Progenitor cell of endocrine pancreas (in vitro differentiated cells): ENCODE data around the gene ICAM2. TPM values are rescaled to one million over a fixed set of nuclear protein-coding genes. Genes with fewer than 3 reads are reported as not detected.

Source experiments
- DNase-seq: peaks from one replicate; pipeline ENCODE4 v3.0.0; 2021; ENCODE audit warnings: low spot score; ENCODE audit not compliant: unreplicated experiment
- H3K27ac Mint-ChIP-seq: 2 replicates; pipeline ENCODE4 v1.8.0; 2021; ENCODE audit warnings: mild to moderate bottlenecking, moderate library complexity, mixed read lengths
- H3K27me3 Mint-ChIP-seq: 2 replicates; pipeline ENCODE4 v1.8.0; 2021; ENCODE audit warnings: mixed read lengths
- H3K36me3 Mint-ChIP-seq: 2 replicates; pipeline ENCODE4 v1.8.0; 2022; ENCODE audit warnings: mixed read lengths; ENCODE audit not compliant: insufficient read depth
- H3K4me1 Mint-ChIP-seq: 2 replicates; pipeline ENCODE4 v1.8.0; 2021; ENCODE audit warnings: low read depth, mixed read lengths
- H3K4me3 Mint-ChIP-seq: 2 replicates; pipeline ENCODE4 v1.8.0; 2021; ENCODE audit warnings: low read depth, mild to moderate bottlenecking, moderate library complexity, mixed read lengths
- H3K9me3 Mint-ChIP-seq: 2 replicates; pipeline ENCODE4 v1.8.0; 2021; ENCODE audit warnings: low read depth, mixed read lengths
- total RNA-seq: library from RNA; stranded (reverse); gene quantifications from 2 replicates; pipeline ENCODE4 v1.2.1, GENCODE V29; 2021
- TF ChIP-seq, protein P1 (sequence below): fragments of 200-600 bp; sonication (generic); IDR thresholded peaks from one replicate; pipeline ENCODE4 v1.5.0; 2021; ENCODE audit warnings: antibody characterized with exemption, mild to moderate bottlenecking; ENCODE audit not compliant: unreplicated experiment

Gene ICAM2
- total RNA-seq, 1 donor from 2014 or later: 0.72 TPM

DNA sequence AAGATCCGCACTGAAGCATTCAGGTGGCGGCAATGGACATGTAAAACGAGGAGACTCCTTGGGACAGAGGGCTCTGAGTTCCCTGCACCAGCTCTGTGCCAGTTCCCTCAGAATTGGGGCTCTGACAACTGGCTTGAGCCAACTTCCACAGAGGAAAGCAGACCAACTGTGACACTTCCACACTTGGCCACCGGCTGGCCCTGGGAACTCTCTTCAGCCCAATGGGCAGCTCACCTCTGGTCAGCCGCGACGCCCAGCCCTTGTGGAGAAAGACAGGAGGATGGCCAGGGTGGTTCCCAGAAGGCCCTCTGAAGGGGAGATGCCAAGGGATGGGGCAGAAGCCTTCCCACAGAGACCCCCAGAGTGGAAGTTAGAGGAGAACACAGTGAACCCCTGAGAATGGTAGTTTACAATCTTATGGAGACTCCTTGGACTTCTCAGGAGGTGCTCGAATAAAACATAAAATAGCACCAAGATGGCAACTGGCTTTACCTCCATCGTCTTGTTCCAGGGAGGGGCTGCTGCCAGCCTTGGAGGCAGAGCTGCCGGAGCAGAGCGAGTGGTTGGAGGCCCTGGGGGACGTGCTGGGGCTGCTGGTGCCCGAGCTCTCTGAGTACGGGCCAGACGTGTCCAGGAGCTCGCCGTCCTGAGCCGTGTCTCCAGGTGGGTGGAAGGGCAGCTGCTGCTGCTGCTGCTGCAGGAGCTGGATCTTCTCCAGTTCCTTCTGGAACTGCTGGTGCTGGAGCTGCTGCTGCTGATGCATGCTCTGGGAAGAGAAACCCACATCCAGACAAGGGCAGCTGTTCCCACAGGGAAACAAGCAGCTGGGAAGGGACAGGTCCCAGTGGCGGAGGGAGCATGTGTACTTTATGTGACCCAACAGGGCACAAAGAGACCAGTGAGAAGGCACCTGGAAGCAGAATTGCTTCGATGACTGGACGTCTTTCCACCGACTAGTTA is 35.0 kb upstream of the ICAM2 start:
- no peak for DNase-seq
- TF ChIP-seq, protein P1, sequence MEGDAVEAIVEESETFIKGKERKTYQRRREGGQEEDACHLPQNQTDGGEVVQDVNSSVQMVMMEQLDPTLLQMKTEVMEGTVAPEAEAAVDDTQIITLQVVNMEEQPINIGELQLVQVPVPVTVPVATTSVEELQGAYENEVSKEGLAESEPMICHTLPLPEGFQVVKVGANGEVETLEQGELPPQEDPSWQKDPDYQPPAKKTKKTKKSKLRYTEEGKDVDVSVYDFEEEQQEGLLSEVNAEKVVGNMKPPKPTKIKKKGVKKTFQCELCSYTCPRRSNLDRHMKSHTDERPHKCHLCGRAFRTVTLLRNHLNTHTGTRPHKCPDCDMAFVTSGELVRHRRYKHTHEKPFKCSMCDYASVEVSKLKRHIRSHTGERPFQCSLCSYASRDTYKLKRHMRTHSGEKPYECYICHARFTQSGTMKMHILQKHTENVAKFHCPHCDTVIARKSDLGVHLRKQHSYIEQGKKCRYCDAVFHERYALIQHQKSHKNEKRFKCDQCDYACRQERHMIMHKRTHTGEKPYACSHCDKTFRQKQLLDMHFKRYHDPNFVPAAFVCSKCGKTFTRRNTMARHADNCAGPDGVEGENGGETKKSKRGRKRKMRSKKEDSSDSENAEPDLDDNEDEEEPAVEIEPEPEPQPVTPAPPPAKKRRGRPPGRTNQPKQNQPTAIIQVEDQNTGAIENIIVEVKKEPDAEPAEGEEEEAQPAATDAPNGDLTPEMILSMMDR: no peak
- Mint-ChIP-seq H3K4me1 (peaks cover 11% of the 10 kb centered on the region), H3K27me3 (no peaks in the 10 kb centered on the region), H3K4me3 (no peak overlapping the region), H3K9me3 (no peaks in the 10 kb centered on the region), H3K27ac (peak overlapping the region; percentile 69), H3K36me3 (peaks cover 45% of the 10 kb centered on the region)

- no peaks in the 10 kb centered on the region for H3K27me3 Mint-ChIP-seq
- TF ChIP-seq, protein P1: no peak
- no peak for DNase-seq
- peaks cover 37% of the 10 kb centered on the region for H3K36me3 Mint-ChIP-seq
- no peak overlapping the region for H3K4me3 Mint-ChIP-seq
- peaks cover 11% of the 10 kb centered on the region for H3K4me1 Mint-ChIP-seq
- H3K27ac Mint-ChIP-seq: no peak overlapping the region
- H3K9me3 Mint-ChIP-seq: no peaks in the 10 kb centered on the region
These were observed 33.9 kb upstream of the ICAM2 start for GRCh38 chr17:64054304-64054703.

DNA sequence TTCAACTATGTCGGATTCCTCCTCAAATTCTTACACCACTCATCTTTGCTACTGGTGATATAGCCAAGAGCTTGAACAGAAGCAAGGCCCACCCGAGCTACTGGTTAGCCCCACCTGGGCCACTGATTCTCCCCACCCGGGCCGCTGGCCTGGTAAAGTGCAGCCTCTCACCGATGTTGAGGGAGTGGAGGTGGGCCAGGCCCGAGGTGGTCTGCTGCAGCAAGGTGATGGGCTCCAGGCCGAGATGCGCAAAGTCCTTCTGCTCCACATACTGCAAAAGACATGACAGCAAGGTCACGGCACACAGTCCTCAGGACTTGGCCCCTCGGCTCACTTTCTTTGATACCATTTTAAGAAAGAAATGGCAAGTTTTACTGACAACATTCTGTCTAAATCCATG is 32.7 kb upstream of the ICAM2 start:
- H3K27me3 Mint-ChIP-seq: no peaks in the 10 kb centered on the region
- H3K4me3 Mint-ChIP-seq: no peak overlapping the region
- no peak for DNase-seq
- H3K4me1 Mint-ChIP-seq: peaks cover 8% of the 10 kb centered on the region
- TF ChIP-seq, protein P1: no peak
- no peak overlapping the region for H3K27ac Mint-ChIP-seq
- H3K36me3 Mint-ChIP-seq: peaks cover 36% of the 10 kb centered on the region
- H3K9me3 Mint-ChIP-seq: no peaks in the 10 kb centered on the region

- no peak overlapping the region for H3K4me3 Mint-ChIP-seq
- TF ChIP-seq, protein P1: no peak
- H3K36me3 Mint-ChIP-seq: peaks cover 33% of the 10 kb centered on the region
- no peak for DNase-seq
- H3K4me1 Mint-ChIP-seq: no peaks in the 10 kb centered on the region
- no peaks in the 10 kb centered on the region for H3K9me3 Mint-ChIP-seq
- H3K27me3 Mint-ChIP-seq: no peaks in the 10 kb centered on the region
- H3K27ac Mint-ChIP-seq: no peak overlapping the region
These were observed 30.7 kb upstream of the ICAM2 start for GRCh38 chr17:64051153-64051552.

- H3K4me3 Mint-ChIP-seq: no peak overlapping the region
- no peaks in the 10 kb centered on the region for H3K27me3 Mint-ChIP-seq
- peaks cover 41% of the 10 kb centered on the region for H3K36me3 Mint-ChIP-seq
- H3K9me3 Mint-ChIP-seq: no peaks in the 10 kb centered on the region
- H3K27ac Mint-ChIP-seq: no peak overlapping the region
- TF ChIP-seq, protein P1: no peak
- no peaks in the 10 kb centered on the region for H3K4me1 Mint-ChIP-seq
- no peak for DNase-seq
These were observed 28.4 kb upstream of the ICAM2 start for GRCh38 chr17:64048805-64049204.
